ENCODE data around the gene GSTM3. TPM values are rescaled to one million over a fixed set of nuclear protein-coding genes. Genes with fewer than 3 reads are reported as not detected.

GSTM3 gene
- total RNA-seq (2014; rRNA removed; shearing (Covaris generic); ENCODE audit: low replicate concordance) = not detected in 2 replicates

DNA sequence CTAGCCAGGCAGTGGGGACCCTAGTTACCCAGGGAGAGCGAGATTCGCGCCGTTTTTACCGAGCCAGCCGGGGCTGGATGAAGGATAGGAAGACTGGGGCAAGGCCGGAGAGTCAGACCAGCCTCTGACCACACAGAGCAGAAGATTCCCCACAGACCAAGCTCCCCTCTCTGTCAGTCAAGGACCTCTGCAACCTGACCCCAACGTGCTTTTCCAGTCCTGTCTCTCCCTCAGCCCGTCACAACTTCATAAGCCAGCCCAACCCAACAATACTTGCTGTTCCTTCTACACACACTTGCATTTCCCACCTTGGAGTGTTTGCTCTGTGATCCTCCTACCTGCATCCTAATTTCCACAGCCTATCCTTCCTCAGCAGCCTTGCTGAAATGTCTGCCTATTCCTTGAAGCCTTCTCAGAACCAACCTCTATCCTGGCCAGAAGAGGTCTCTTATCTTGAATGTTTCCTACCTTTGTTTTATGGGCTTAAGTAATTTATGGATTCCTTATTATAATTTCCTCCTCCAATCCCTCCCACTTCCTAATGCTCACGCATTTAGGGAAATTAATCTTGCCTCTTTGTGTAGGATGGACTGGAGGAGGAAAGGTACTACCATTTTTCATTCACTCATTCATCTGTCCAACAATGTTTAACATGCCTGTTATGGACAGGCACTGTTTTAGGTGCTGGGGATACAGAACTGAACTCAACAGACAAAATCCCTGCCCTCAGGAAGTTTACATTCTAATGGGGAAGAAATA, at the start of gene GSTM3:
GSTM3 (minus strand) TSS at position 424 of the 759 bp plus-strand sequence. CDS start 751 bp downstream, outside the sequence.
- Histone ChIP-seq H3K27me3 (ENCODE audit: low read length) (no peaks in the 10 kb centered on the region), H2AFZ (ENCODE audit: low read length) (no peak within 1 kb of the TSS), H4K20me1 (ENCODE audit: insufficient read depth, low read depth, low read length) (no peaks in the 10 kb centered on the region), H3K4me2 (ENCODE audit: low read depth, low read length, poor library complexity, severe bottlenecking) (no peak within 1 kb of the TSS), H3K79me2 (ENCODE audit: low read length) (no peaks in the 10 kb centered on the region), H3K4me3 (ENCODE audit: low read length) (no peak within 1 kb of the TSS), H3K27ac (ENCODE audit: low read length) (no peak within 1 kb of the TSS), H3K4me1 (ENCODE audit: low read length) (no peaks in the 10 kb centered on the region), H3K9me3 (ENCODE audit: low read length) (no peaks in the 10 kb centered on the region), H3K9ac (ENCODE audit: low read length) (no peak within 1 kb of the TSS), H3K36me3 (ENCODE audit: insufficient read depth, low read length) (no peaks in the 10 kb centered on the region), H3K9me2 (replicated peaks; ENCODE audit: insufficient read depth, low read length) (no peaks in the 10 kb centered on the region)
- DNase-seq = no peak

DNA sequence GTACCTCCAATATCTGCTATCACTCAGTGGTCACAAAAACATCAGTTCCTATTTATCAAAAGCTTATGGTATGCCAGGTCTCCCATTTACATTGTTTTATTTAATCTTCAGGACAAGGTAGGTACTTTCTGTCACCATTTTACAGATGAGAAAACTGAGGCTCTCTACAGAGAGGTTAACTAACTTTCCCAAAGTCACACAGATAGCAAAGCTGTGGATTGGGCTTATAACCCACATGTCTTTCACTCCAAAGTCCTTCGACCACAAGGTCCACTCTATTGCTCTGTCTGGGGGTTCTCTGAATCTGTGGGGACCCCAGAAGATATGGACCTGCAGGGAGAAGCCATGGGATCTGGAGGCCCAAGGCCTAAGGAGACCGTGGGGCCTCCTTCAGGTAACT, 49.5 kb upstream of the GSTM3 start:
- no peak for DNase-seq
- Histone ChIP-seq H3K79me2 (ENCODE audit: low read length) (no peaks in the 10 kb centered on the region), H3K36me3 (ENCODE audit: insufficient read depth, low read length) (no peaks in the 10 kb centered on the region), H3K9me3 (ENCODE audit: low read length) (no peaks in the 10 kb centered on the region), H3K27ac (ENCODE audit: low read length) (no peak overlapping the region), H3K9me2 (replicated peaks; ENCODE audit: insufficient read depth, low read length) (no peaks in the 10 kb centered on the region), H3K4me3 (ENCODE audit: low read length) (no peak overlapping the region), H3K4me1 (ENCODE audit: low read length) (no peaks in the 10 kb centered on the region), H2AFZ (ENCODE audit: low read length) (no peak overlapping the region), H3K4me2 (ENCODE audit: low read depth, low read length, poor library complexity, severe bottlenecking) (no peak overlapping the region), H4K20me1 (ENCODE audit: insufficient read depth, low read depth, low read length) (no peaks in the 10 kb centered on the region; the same call in 1 of the 2 replicates), H3K9ac (ENCODE audit: low read length) (no peak overlapping the region), H3K27me3 (ENCODE audit: low read length) (no peaks in the 10 kb centered on the region)

DNA sequence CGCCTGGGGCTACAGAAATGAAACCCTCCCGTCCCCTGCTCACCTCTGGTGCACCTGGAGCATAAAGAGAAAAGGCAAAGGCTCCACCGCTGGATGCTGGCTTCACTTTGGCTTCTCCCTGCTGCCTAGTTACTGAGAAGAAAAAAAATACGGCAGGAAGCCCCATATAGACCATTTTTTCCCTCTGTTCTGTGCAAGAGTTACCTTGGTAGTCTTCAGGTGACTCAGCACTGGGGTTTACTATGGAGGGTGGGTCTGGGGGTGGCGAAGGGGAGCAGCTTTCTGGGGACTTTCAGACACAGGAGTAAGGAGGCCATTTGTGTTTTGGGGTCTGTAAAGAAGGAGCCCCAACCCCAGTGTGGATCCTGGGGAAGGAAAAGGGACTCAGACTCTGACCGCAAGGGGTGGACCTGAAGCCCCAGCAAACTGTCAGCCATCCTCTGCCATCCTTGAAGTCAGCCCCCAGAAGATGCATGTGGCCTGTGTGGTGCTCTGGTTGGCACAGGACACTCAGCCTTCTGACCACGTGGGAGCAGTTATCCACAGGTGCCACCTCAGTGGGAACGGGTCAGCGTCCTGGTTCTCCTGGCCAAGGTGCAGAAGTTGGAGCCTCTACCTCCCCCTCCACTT, 48.8 kb upstream of the GSTM3 start:
- Histone ChIP-seq H3K27ac (ENCODE audit: low read length) (no peak overlapping the region), H2AFZ (ENCODE audit: low read length) (no peak overlapping the region), H3K4me1 (ENCODE audit: low read length) (no peaks in the 10 kb centered on the region)

DNA sequence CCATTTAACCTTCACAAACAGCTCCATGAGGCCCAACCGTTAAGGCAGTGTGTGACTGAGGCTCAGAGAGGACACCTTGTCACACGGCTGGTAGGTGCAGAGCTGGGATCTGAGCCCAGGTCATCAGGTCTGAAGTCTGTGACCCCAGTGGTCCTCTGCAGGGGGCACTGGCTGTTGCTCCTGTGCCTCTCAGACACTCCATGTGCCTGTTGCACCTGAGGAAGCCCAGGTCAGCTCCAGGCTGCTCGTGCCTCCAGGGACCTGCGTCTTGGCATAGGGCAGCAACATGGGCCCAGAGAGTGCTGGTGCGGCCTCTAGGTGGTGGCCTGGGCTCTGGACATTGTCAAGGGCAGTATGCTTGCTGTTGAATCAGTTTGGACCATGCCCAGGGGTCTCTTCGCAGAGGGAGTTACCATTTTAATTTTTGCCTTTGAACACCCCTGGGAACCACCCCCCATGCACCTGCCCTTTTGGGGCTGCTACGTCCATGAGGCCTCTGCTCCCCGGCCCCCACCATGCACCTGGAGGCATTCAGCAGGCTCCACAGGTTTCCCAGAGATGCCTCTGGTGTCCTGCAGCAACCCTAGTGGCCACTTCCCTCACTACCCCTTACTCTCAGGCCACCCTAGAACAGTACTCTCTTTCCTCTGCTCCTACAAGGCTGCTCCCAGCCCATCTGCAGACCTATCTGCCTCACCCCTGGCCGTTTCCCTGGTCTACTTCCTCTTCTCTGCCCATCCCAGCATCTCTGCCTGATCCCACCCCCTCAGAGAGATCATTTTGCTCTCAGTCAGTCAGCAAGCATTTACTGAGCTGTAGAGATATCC, 48.1 kb upstream of the GSTM3 start:
- Histone ChIP-seq H3K27ac (ENCODE audit: low read length) (no peak overlapping the region), H3K4me2 (ENCODE audit: low read depth, low read length, poor library complexity, severe bottlenecking) (no peak overlapping the region), H3K36me3 (ENCODE audit: insufficient read depth, low read length) (no peaks in the 10 kb centered on the region), H3K4me1 (ENCODE audit: low read length) (no peaks in the 10 kb centered on the region), H3K9me2 (replicated peaks; ENCODE audit: insufficient read depth, low read length) (no peaks in the 10 kb centered on the region), H4K20me1 (ENCODE audit: insufficient read depth, low read depth, low read length) (no peaks in the 10 kb centered on the region; the same call in 1 of the 2 replicates), H3K79me2 (ENCODE audit: low read length) (no peaks in the 10 kb centered on the region), H3K4me3 (ENCODE audit: low read length) (no peak overlapping the region), H3K9ac (ENCODE audit: low read length) (no peak overlapping the region), H2AFZ (ENCODE audit: low read length) (no peak overlapping the region), H3K27me3 (ENCODE audit: low read length) (no peaks in the 10 kb centered on the region), H3K9me3 (ENCODE audit: low read length) (no peaks in the 10 kb centered on the region)
- DNase-seq = no peak

More for the DNA sequence above, 48.8 kb upstream of the GSTM3 start:
- Histone ChIP-seq H3K79me2 (ENCODE audit: low read length) (no peaks in the 10 kb centered on the region), H3K27me3 (ENCODE audit: low read length) (no peaks in the 10 kb centered on the region), H3K9me2 (replicated peaks; ENCODE audit: insufficient read depth, low read length) (no peaks in the 10 kb centered on the region), H3K4me3 (ENCODE audit: low read length) (no peak overlapping the region), H4K20me1 (ENCODE audit: insufficient read depth, low read depth, low read length) (no peaks in the 10 kb centered on the region; the same call in 1 of the 2 replicates), H3K9ac (ENCODE audit: low read length) (no peak overlapping the region), H3K36me3 (ENCODE audit: insufficient read depth, low read length) (no peaks in the 10 kb centered on the region), H3K9me3 (ENCODE audit: low read length) (no peaks in the 10 kb centered on the region), H3K4me2 (ENCODE audit: low read depth, low read length, poor library complexity, severe bottlenecking) (no peak overlapping the region)
- no peak for DNase-seq

DNA sequence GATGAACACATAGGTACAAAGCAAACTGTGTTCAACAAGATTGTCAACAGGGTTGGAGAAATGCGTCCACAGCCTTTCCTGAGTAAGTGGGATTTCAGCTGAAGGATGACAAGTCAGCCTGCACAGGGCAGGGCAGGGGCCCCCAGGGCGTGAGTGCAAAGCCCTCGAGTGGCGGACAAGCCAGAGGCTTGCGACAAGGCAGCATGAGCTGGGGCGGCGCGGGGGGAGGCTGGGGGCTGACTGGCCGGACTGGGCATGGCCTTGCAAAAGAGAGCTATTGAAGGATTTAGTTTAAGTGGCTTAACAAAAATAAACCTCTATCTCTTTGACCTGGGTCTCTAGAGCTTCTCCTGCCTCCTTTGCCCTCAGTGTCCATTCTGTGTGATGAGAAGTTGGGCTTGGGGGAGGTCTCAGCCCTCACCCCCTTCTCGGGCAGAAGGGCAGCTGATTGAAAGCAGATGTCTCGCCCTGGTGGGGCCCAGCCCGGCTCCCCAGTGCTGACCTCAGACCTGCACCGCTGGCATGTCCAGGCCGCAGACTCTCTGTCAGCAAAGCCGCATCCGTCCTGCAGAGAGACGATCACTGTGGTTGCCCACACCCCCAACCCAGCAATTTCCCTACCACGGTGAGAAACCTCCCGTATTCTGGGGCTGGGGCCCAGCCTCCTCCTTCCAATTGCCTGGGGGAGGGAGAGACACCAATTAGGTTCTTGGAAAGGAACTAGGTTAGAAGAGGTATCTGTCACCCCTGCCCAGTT, 47.2 kb upstream of the GSTM3 start:
- H4K20me1 ChIP-seq (ENCODE audit: insufficient read depth, low read depth, low read length) = no peaks in the 10 kb centered on the region; the same call in 1 of the 2 replicates
- DNase-seq = no peak
- H3K4me1 ChIP-seq (ENCODE audit: low read length) = no peaks in the 10 kb centered on the region
- H3K27ac ChIP-seq (ENCODE audit: low read length) = no peak overlapping the region
- no peak overlapping the region for H3K4me2 ChIP-seq (ENCODE audit: low read depth, low read length, poor library complexity, severe bottlenecking)
- no peaks in the 10 kb centered on the region for H3K27me3 ChIP-seq (ENCODE audit: low read length)
- H3K79me2 ChIP-seq (ENCODE audit: low read length) = no peaks in the 10 kb centered on the region
- no peak overlapping the region for H3K9ac ChIP-seq (ENCODE audit: low read length)
- no peaks in the 10 kb centered on the region for H3K36me3 ChIP-seq (ENCODE audit: insufficient read depth, low read length)
- no peak overlapping the region for H2AFZ ChIP-seq (ENCODE audit: low read length)
- H3K9me2 ChIP-seq (replicated peaks; ENCODE audit: insufficient read depth, low read length) = no peaks in the 10 kb centered on the region
- no peak overlapping the region for H3K4me3 ChIP-seq (ENCODE audit: low read length)
- H3K9me3 ChIP-seq (ENCODE audit: low read length) = no peaks in the 10 kb centered on the region

DNA sequence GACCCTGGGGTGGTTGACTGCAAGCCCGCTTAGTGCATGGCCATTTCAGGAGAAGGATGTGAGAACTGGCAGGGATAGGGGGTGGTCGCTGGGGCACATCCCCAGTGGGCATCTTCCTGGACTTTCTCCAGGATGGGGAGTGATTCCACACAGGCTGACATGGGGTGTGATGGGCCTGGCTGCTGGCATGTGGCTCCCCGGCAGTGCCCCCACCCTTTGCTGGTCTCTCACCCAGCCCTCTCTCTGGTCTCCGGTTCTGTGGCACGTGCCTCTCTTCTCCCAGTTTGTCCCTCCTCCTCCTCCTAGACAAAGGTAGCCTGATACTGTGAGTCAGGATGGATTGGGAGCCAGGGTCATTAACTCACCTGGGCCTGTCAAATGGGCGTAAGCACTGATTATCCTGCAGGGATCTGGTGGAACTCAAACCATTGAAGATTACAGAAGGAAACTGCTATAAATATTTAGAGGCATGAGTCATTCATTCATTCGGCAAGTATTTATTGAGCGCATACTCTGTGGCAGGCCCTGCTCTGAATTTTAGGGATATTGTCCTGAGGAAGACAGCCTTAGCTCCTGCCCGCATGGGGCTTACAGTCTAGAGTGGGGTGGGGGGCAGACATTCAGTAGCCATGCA, 46.5 kb upstream of the GSTM3 start:
- H3K4me1 ChIP-seq (ENCODE audit: low read length) = no peaks in the 10 kb centered on the region
- H3K9me2 ChIP-seq (replicated peaks; ENCODE audit: insufficient read depth, low read length) = no peaks in the 10 kb centered on the region
- no peak overlapping the region for H2AFZ ChIP-seq (ENCODE audit: low read length)
- no peaks in the 10 kb centered on the region for H3K79me2 ChIP-seq (ENCODE audit: low read length)
- H3K4me2 ChIP-seq (ENCODE audit: low read depth, low read length, poor library complexity, severe bottlenecking) = no peak overlapping the region
- no peak overlapping the region for H3K9ac ChIP-seq (ENCODE audit: low read length)
- no peak overlapping the region for H3K4me3 ChIP-seq (ENCODE audit: low read length)
- H3K9me3 ChIP-seq (ENCODE audit: low read length) = no peaks in the 10 kb centered on the region
- no peak overlapping the region for H3K27ac ChIP-seq (ENCODE audit: low read length)
- no peaks in the 10 kb centered on the region; the same call in 1 of the 2 replicates for H4K20me1 ChIP-seq (ENCODE audit: insufficient read depth, low read depth, low read length)
- no peaks in the 10 kb centered on the region for H3K27me3 ChIP-seq (ENCODE audit: low read length)
- DNase-seq = no peak
- H3K36me3 ChIP-seq (ENCODE audit: insufficient read depth, low read length) = no peaks in the 10 kb centered on the region

DNA sequence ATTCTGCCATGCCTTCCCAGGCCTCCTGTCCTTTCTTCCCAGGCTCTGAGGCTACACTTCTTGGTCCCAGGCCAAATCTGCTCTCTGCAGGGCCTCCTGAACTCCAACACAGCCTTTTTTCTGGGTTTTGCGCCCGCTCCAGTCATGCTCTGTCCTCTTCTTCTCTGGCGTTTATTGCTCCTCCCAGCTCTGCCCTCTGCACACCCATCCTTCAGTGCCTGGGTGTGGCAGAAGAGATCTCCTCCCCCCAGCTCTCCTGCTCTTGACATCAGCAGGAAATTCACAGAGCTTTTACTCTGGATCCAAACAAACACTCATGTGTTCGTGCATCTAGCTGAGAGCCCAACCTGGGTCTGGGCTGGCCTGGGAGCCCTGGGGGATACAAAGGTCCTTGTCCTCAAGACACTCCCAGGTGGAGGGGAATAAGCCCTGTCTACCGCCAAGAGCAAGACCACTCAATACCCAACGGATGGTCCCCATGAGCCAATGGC, 45.7 kb upstream of the GSTM3 start:
- DNase-seq = no peak
- Histone ChIP-seq H3K4me2 (ENCODE audit: low read depth, low read length, poor library complexity, severe bottlenecking) (no peak overlapping the region), H3K4me1 (ENCODE audit: low read length) (no peaks in the 10 kb centered on the region), H3K4me3 (ENCODE audit: low read length) (no peak overlapping the region), H3K27me3 (ENCODE audit: low read length) (no peaks in the 10 kb centered on the region), H3K9me3 (ENCODE audit: low read length) (no peaks in the 10 kb centered on the region), H3K9me2 (replicated peaks; ENCODE audit: insufficient read depth, low read length) (no peaks in the 10 kb centered on the region), H3K36me3 (ENCODE audit: insufficient read depth, low read length) (no peaks in the 10 kb centered on the region), H2AFZ (ENCODE audit: low read length) (no peak overlapping the region), H4K20me1 (ENCODE audit: insufficient read depth, low read depth, low read length) (no peaks in the 10 kb centered on the region; the same call in 1 of the 2 replicates), H3K27ac (ENCODE audit: low read length) (no peak overlapping the region), H3K79me2 (ENCODE audit: low read length) (no peaks in the 10 kb centered on the region), H3K9ac (ENCODE audit: low read length) (no peak overlapping the region)
